HepG2 (cell line): Measurements from ENCODE around the gene HLA-DOA. TPM values are rescaled to one million over a fixed set of nuclear protein-coding genes. Genes with fewer than 3 reads are reported as not detected.

ENCODE experiments used
- ATRX ChIP-seq: sonication (generic); formaldehyde crosslinking; IDR thresholded peaks from 2 replicates; pipeline ENCODE4 v1.4.0; 2020; ENCODE audit warnings: missing genetic modification reagents, borderline replicate concordance
- HCFC1 ChIP-seq: fragments of 150-350 bp; IDR thresholded peaks from 2 replicates; pipeline ENCODE4 v1.6.1; 2014; ENCODE audit warnings: low read depth, low read length
- MZF1 ChIP-seq: sonication (generic); formaldehyde crosslinking; IDR thresholded peaks from 2 replicates; pipeline ENCODE4 v1.8.1; 2023; ENCODE audit warnings: mild to moderate bottlenecking, missing genetic modification reagents, borderline replicate concordance
- NCOA1 ChIP-seq: sonication (generic); formaldehyde crosslinking; IDR thresholded peaks from 2 replicates; pipeline ENCODE4 v1.9.0; 2021; ENCODE audit warnings: missing genetic modification reagents
- NFIB ChIP-seq: sonication (generic); formaldehyde crosslinking; IDR thresholded peaks from 2 replicates; pipeline ENCODE4 v1.9.0; 2021; ENCODE audit warnings: missing genetic modification reagents, mild to moderate bottlenecking, borderline replicate concordance
- RFXANK ChIP-seq: IDR thresholded peaks from 2 replicates; pipeline ENCODE4 v1.6.1; 2016
- SOX6 ChIP-seq, 2 experiments: fragments of 450-650 bp in 1 of 2; sonication (generic) in 1 of 2; formaldehyde crosslinking in 1 of 2; IDR thresholded peaks; 2 replicates each; pipeline versions ENCODE4 v1.4.0 to v1.6.1; 2017 to 2020; ENCODE audit warnings: antibody characterized with exemption in 1 of 2, mild to moderate bottlenecking in 1 of 2, missing genetic modification reagents in 1 of 2
- ZC3H4 ChIP-seq: sonication (generic); formaldehyde crosslinking; IDR thresholded peaks from 2 replicates; pipeline ENCODE4 v1.4.0; 2020; ENCODE audit warnings: missing genetic modification reagents, borderline replicate concordance
- polyA plus RNA-seq, 8 experiments: library from polyadenylated mRNA; depleted of rRNA in 3 of 8; stranded (reverse) in 7 of 8; unstranded in 1 of 8; fragments of >200 nt; fragmentation: Illumina TruSeq in 4 of 8; extraction: Trizol in 4 of 8; gene quantifications; 2 replicates each; pipeline versions ENCODE4 v1.2.1 to v1.2.3, GENCODE V29; 2011 to 2016; ENCODE audit warnings: low read depth in 4 of 8, missing spikeins in 1 of 8, mixed read lengths in 1 of 8; ENCODE audit not compliant: insufficient read depth in 1 of 8
- total RNA-seq, 5 experiments: library from RNA; depleted of rRNA; stranded (reverse); fragments of >200 nt; fragmentation: Illumina TruSeq; extraction: Trizol; gene quantifications; 2 replicates each; pipeline ENCODE4 v1.2.3, GENCODE V29; 2016; ENCODE audit warnings: low read depth in 1 of 5
- TF ChIP-seq, protein P1 (sequence below): sonication (generic); formaldehyde crosslinking; IDR thresholded peaks from 2 replicates; pipeline ENCODE4 v1.8.0; 2022; ENCODE audit warnings: missing genetic modification reagents, low read depth, mild to moderate bottlenecking, borderline replicate concordance
- TF ChIP-seq, protein P2 (sequence below): IDR thresholded peaks from 2 replicates; pipeline ENCODE4 v1.6.1; 2012; ENCODE audit warnings: low read length, improper control_type of control experiment
- TF ChIP-seq, protein P3 (sequence below): sonication (generic); formaldehyde crosslinking; IDR thresholded peaks from 2 replicates; pipeline ENCODE4 v1.4.0; 2020; ENCODE audit warnings: missing genetic modification reagents, borderline replicate concordance
- TF ChIP-seq, protein P4 (sequence below): sonication (generic); formaldehyde crosslinking; IDR thresholded peaks from 2 replicates; pipeline ENCODE4 v1.4.0; 2020; ENCODE audit warnings: mild to moderate bottlenecking, low read depth, missing genetic modification reagents
- TF ChIP-seq, protein P5 (sequence below): sonication (generic); formaldehyde crosslinking; IDR thresholded peaks from 2 replicates; pipeline ENCODE4 v1.4.0; 2020; ENCODE audit warnings: missing genetic modification reagents
- TF ChIP-seq, protein P6 (sequence below): sonication (generic); formaldehyde crosslinking; IDR thresholded peaks from 2 replicates; pipeline ENCODE4 v1.4.0; 2020; ENCODE audit warnings: mild to moderate bottlenecking, missing genetic modification reagents

HLA-DOA gene
- total and polyA plus RNA-seq, 2 of the 13 experiments (the other 11 are each of a cell fraction or from before 2014, with no cell fraction given), result 0.03 to 0.09 TPM

DNA sequence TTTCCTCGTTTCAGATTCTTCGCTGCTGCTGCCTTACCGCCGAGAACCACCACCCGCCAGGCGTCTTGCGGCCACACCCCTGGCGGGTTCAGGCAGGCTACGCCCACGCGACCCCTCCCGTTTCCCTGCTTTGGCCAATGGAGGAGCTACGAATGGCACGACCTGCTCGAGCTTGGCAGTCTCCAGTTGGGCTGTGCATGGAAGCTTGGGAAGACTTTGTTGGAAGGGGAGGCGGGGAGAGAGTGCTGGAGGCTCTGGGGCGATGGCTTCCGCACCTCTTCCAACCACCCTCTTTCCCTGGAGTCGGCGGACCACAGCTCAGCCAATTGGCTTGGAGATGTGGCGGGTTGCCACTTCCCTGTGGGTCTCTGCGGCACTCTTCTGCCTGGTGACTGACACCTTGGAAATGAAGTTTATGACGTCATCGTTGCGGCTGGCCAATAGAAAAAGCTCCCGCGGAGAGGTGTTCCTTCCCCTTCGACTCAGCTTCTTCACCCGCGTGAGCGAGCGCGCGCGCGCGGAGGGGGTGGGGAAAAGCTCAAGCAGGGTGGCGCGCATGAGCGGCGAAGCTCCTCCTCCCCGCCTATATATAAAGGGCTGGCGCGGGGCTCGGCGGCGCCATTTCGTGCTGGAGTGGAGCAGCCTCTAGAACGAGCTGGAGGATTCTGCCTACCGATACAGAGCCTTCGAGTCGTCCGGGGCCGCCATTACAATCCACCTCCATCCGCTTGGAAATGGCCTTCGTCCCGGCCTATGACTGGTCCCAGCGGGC is 37.6 kb downstream of the HLA-DOA start (continued):
- TF ChIP-seq SOX6 (IDR thresholded peaks at IDR 0.05) (no peak), SOX6 (CRISPR knock-in tag; IDR thresholded peaks at IDR 0.05) (peak; percentile 66), ATRX (CRISPR knock-in tag) (no peak), RFXANK (CRISPR knock-in tag) (peak; percentile 97), HCFC1 (peak; percentile 52; the same call in 1 of the 2 replicates), NCOA1 (CRISPR knock-in tag) (peak; percentile 2; the same call in 1 of the 2 replicates), NFIB (no peak), MZF1 (CRISPR knock-in tag) (no peak), ZC3H4 (CRISPR knock-in tag) (peak; percentile 43; the same call in 1 of the 2 replicates)
- TF ChIP-seq, protein P1, sequence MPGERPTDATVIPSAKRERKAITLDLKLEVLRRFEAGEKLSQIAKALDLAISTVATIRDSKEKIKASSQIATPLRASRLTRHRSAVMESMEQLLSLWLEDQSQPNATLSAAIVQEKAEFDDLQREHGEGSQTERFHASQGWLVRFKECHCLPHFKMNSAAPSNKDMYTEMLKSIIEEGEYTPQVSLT (CRISPR knock-in tag), result no peak
- TF ChIP-seq, protein P2, sequence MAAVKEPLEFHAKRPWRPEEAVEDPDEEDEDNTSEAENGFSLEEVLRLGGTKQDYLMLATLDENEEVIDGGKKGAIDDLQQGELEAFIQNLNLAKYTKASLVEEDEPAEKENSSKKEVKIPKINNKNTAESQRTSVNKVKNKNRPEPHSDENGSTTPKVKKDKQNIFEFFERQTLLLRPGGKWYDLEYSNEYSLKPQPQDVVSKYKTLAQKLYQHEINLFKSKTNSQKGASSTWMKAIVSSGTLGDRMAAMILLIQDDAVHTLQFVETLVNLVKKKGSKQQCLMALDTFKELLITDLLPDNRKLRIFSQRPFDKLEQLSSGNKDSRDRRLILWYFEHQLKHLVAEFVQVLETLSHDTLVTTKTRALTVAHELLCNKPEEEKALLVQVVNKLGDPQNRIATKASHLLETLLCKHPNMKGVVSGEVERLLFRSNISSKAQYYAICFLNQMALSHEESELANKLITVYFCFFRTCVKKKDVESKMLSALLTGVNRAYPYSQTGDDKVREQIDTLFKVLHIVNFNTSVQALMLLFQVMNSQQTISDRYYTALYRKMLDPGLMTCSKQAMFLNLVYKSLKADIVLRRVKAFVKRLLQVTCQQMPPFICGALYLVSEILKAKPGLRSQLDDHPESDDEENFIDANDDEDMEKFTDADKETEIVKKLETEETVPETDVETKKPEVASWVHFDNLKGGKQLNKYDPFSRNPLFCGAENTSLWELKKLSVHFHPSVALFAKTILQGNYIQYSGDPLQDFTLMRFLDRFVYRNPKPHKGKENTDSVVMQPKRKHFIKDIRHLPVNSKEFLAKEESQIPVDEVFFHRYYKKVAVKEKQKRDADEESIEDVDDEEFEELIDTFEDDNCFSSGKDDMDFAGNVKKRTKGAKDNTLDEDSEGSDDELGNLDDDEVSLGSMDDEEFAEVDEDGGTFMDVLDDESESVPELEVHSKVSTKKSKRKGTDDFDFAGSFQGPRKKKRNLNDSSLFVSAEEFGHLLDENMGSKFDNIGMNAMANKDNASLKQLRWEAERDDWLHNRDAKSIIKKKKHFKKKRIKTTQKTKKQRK, result no peak
- TF ChIP-seq, protein P3, sequence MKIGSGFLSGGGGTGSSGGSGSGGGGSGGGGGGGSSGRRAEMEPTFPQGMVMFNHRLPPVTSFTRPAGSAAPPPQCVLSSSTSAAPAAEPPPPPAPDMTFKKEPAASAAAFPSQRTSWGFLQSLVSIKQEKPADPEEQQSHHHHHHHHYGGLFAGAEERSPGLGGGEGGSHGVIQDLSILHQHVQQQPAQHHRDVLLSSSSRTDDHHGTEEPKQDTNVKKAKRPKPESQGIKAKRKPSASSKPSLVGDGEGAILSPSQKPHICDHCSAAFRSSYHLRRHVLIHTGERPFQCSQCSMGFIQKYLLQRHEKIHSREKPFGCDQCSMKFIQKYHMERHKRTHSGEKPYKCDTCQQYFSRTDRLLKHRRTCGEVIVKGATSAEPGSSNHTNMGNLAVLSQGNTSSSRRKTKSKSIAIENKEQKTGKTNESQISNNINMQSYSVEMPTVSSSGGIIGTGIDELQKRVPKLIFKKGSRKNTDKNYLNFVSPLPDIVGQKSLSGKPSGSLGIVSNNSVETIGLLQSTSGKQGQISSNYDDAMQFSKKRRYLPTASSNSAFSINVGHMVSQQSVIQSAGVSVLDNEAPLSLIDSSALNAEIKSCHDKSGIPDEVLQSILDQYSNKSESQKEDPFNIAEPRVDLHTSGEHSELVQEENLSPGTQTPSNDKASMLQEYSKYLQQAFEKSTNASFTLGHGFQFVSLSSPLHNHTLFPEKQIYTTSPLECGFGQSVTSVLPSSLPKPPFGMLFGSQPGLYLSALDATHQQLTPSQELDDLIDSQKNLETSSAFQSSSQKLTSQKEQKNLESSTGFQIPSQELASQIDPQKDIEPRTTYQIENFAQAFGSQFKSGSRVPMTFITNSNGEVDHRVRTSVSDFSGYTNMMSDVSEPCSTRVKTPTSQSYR (CRISPR knock-in tag), result peak; percentile 84
- TF ChIP-seq, protein P4, sequence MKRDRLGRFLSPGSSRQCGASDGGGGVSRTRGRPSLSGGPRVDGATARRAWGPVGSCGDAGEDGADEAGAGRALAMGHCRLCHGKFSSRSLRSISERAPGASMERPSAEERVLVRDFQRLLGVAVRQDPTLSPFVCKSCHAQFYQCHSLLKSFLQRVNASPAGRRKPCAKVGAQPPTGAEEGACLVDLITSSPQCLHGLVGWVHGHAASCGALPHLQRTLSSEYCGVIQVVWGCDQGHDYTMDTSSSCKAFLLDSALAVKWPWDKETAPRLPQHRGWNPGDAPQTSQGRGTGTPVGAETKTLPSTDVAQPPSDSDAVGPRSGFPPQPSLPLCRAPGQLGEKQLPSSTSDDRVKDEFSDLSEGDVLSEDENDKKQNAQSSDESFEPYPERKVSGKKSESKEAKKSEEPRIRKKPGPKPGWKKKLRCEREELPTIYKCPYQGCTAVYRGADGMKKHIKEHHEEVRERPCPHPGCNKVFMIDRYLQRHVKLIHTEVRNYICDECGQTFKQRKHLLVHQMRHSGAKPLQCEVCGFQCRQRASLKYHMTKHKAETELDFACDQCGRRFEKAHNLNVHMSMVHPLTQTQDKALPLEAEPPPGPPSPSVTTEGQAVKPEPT, result no peak
- TF ChIP-seq, protein P5, sequence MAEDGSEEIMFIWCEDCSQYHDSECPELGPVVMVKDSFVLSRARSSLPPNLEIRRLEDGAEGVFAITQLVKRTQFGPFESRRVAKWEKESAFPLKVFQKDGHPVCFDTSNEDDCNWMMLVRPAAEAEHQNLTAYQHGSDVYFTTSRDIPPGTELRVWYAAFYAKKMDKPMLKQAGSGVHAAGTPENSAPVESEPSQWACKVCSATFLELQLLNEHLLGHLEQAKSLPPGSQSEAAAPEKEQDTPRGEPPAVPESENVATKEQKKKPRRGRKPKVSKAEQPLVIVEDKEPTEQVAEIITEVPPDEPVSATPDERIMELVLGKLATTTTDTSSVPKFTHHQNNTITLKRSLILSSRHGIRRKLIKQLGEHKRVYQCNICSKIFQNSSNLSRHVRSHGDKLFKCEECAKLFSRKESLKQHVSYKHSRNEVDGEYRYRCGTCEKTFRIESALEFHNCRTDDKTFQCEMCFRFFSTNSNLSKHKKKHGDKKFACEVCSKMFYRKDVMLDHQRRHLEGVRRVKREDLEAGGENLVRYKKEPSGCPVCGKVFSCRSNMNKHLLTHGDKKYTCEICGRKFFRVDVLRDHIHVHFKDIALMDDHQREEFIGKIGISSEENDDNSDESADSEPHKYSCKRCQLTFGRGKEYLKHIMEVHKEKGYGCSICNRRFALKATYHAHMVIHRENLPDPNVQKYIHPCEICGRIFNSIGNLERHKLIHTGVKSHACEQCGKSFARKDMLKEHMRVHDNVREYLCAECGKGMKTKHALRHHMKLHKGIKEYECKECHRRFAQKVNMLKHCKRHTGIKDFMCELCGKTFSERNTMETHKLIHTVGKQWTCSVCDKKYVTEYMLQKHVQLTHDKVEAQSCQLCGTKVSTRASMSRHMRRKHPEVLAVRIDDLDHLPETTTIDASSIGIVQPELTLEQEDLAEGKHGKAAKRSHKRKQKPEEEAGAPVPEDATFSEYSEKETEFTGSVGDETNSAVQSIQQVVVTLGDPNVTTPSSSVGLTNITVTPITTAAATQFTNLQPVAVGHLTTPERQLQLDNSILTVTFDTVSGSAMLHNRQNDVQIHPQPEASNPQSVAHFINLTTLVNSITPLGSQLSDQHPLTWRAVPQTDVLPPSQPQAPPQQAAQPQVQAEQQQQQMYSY (CRISPR knock-in tag), result peak; percentile 66; the same call in 1 of the 2 replicates
- TF ChIP-seq, protein P6, sequence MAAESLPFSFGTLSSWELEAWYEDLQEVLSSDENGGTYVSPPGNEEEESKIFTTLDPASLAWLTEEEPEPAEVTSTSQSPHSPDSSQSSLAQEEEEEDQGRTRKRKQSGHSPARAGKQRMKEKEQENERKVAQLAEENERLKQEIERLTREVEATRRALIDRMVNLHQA, result no peak; the same call in 1 of the 2 replicates
